ENCODE measurements around the gene DNAI7. TPM values are rescaled to one million over a fixed set of nuclear protein-coding genes. Genes with fewer than 3 reads are reported as not detected.

Gene DNAI7
- total RNA-seq, 1 donor from 2014 or later, result not detected

- no peak for DNase-seq (ENCODE audit: low read depth in 2 of 2)
Observed at GRCh38 chr12:25182765-25183164, 12.2 kb downstream of the DNAI7 start.

DNA sequence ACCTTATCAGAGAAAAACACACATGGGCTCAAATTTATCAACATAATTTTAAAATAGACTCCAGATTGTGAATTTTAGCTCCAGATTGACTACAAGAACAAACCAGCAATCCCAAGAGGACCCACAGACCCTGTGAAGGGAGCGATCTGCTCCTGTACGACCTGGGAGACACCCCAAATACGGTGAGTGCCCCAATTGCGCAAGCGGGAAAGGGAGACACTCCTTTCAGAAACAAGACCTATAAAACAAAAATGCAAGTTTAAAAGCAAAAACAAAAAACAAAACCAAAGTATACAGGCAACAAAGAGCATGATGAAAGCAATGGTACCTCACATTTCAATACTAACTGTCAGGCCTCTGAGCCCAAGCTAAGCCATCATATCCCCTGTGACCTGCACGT lies 32.1 kb downstream of the DNAI7 start:
- no peak for DNase-seq (ENCODE audit: low read depth in 2 of 2)

- DNase-seq (ENCODE audit: low read depth in 2 of 2), result no peak
Observed at GRCh38 chr12:25156061-25156460, 38.9 kb downstream of the DNAI7 start.

GRCh38 chr12:25155022-25155576 lies 39.9 kb downstream of the DNAI7 start:
- DNase-seq (ENCODE audit: low read depth in 2 of 2), result peak; percentile 5 to 27

- no peak for DNase-seq (ENCODE audit: low read depth in 2 of 2)
Observed at GRCh38 chr12:25152055-25152454, 42.9 kb downstream of the DNAI7 start.

DNA sequence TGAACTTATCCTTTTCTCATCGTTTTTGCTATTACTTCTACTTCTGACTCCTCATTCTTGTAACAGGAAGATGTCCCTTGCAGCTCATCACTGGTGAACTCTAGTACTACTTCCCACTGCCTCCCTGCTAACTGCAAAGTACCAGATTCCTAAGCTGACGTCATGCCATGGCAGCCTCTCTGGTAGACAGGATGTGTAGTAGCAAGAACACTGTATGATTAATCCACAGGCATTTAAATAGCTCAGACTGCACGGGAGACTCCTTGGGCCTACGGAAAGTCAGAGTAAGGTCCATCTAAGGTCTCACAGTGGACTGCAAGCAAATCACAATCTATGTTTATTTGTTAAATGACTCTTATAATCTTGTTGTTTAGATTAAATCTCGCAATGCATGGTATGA lies 43.5 kb downstream of the DNAI7 start:
- DNase-seq (ENCODE audit: low read depth in 2 of 2), result peak; percentile 28 to 85

DNA sequence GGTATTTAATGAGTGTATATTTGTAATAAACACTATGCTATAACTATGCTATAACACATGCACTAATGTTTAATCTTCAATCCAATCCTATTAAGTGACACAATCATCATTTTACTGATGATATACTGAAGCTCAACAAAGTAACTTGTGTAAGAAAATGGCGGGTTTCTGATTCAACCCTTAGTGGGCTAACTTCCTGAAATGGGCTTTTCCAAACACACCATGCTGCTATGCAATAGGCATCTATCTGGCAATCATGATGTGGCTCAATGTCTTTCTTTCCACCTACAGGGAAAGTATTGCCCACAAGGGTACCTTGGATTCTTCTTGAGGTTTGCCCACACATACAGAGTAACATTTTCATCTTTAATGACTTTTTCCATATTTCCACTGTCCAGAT lies 48.3 kb downstream of the DNAI7 start:
- DNase-seq (ENCODE audit: low read depth in 2 of 2), result no peak

GRCh38 chr12:25135531-25136154 lies 59.3 kb downstream of the DNAI7 start:
- DNase-seq (ENCODE audit: low read depth in 2 of 2), result no peak

DNA sequence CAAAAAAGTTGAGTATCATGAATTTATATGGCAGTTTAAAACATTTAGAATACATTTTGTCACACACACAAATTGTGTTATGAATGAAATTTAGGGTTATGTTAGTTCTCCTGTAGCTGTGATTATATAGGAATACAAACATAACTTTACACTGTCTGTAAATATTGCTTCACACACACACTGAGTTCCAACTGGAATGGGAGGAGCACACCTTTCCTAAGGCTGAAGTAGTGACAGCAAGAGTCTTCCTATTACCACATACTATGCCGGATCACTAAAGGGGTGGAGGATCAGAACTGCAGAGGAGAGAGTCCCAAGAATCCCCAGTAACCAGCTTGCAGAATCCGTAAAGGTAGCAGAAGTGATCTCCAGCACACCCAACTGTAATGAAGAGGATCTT lies 63.7 kb downstream of the DNAI7 start:
- no peak for DNase-seq (ENCODE audit: low read depth in 2 of 2)

DNA sequence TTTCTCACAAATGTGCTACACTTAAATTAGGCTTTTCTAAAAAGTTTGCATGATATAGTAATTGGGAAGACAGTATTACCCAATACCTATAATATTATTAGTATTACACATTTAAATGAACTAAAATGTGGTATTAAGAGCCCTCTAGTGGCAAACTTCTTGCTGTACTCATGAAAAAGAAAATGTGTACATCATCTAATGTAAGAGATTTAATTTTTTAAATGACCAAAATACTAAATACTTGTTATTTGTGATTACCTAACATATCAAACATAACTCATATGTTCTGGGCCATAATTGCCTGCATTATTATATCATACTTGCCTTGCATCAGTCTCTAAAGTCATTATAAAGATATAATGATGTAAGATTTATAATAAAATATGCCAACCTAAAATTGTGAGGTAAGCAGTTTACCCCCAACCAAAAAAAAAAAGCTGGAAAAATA lies 64.2 kb downstream of the DNAI7 start:
- DNase-seq (ENCODE audit: low read depth in 2 of 2), result peak; percentile 52 to 53

GRCh38 chr12:25126746-25127145 lies 68.2 kb downstream of the DNAI7 start:
- no peak for DNase-seq (ENCODE audit: low read depth in 2 of 2)

DNA sequence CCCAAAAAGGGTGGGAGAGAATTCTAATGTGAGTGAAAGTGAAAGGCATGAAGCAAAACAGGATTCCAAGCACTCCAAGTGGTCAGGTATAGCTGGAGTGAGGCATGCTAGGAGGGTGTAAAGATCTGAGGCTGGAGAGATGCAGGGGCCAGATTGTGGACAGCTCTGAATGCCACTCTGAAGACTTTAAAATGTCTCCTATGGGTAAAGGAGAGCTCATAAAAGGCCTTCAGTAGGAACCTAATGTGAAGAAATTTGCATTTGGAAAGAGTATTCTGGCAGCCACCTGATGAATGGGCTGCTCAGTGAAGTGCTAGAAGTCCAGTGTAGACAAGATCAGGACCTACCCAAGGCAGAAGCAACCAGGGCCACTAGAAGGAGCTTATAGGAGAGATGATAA lies 68.9 kb downstream of the DNAI7 start:
- DNase-seq (ENCODE audit: low read depth in 2 of 2), result no peak

DNA sequence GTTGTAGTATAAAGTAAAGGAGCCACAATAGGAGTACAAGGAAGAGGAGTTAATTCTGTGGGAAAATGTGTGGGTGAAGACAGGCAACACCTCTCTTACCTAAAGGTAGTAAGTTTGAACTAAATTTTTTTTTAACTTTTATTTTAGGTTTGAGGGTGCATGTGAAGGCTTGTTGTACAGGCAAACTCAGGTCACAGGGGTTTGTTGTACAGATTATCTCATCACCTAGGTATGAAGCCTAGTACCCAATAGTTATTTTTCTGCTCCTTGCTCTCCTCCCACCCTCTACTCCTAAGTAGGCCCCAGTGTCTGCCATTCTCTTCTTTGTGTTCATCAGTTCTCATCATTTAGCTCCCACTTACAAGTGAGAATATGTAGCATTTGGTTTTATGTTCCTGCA lies 70.5 kb downstream of the DNAI7 start:
- no peak for DNase-seq (ENCODE audit: low read depth in 2 of 2)

DNA sequence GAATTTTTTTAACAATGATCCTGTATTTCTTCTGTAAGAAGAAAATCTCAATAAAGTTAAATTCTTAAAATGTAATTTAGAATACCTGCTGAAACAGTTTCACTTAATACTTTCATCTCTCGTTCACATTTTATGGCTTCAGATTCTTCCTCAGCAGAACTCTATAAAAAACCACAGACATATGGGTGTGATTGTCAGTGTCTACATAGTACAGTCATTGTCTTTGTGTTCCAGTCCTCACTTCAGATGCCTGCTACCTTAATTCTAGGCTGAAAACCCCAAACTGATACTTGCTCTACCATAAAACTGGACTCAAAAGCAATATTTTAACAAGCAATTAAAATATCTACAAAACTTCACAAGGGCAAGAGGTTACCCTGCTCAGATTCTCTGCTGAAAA lies 71.8 kb downstream of the DNAI7 start:
- DNase-seq (ENCODE audit: low read depth in 2 of 2), result no peak

- DNase-seq (ENCODE audit: low read depth in 2 of 2), result no peak
Observed at GRCh38 chr12:25121916-25122315, 73.0 kb downstream of the DNAI7 start.

DNA sequence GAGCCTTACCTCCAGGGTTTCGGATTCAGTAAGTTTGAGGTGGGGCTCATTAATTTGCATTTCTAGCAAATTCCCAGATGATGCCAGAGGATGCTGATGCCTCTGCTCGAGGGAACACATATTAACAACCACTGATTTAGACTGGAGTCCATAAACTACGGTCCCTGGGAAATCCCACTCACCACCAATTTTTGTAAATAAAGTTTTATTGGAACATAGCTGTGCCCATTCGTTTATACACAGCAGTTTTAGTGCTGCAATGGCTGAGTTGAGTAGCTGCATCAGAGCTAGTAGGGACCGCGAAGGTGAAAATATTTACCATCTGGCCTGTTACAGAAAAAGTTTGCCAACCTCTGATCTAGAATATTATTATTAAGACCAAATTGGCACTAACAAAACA lies 73.8 kb downstream of the DNAI7 start:
- DNase-seq (ENCODE audit: low read depth in 2 of 2), result no peak

GRCh38 chr12:25119020-25119419 lies 75.9 kb downstream of the DNAI7 start:
- no peak for DNase-seq (ENCODE audit: low read depth in 2 of 2)

- DNase-seq (ENCODE audit: low read depth in 2 of 2), result no peak
Observed at GRCh38 chr12:25115677-25116076, 79.3 kb downstream of the DNAI7 start.

- DNase-seq (ENCODE audit: low read depth in 2 of 2), result no peak
Observed at GRCh38 chr12:25113651-25114050, 81.3 kb downstream of the DNAI7 start.

DNA sequence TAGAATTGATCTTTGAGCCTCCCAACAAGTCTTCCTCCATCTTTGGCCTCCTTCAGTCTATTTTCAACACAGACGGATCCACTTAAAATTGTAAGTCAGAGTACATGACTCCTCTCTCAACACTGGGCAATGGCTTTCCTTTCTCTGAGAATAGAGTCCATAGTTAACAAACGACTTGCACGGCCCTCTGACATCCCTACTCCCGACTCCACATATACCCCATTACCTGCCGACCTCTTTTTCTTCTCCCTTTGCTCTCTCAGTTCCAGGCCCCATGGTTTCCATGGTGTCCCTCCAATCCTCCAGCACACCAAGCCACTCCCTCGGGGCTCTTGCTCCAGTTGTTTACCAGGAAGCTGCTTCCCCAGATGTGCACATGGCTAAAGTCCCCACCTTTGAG lies 84.7 kb downstream of the DNAI7 start:
- DNase-seq (ENCODE audit: low read depth in 2 of 2), result no peak

- DNase-seq (ENCODE audit: low read depth in 2 of 2), result no peak
Observed at GRCh38 chr12:25107920-25108319, 87.0 kb downstream of the DNAI7 start.

- DNase-seq (ENCODE audit: low read depth in 2 of 2), result no peak
Observed at GRCh38 chr12:25106818-25107217, 88.1 kb downstream of the DNAI7 start.

DNA sequence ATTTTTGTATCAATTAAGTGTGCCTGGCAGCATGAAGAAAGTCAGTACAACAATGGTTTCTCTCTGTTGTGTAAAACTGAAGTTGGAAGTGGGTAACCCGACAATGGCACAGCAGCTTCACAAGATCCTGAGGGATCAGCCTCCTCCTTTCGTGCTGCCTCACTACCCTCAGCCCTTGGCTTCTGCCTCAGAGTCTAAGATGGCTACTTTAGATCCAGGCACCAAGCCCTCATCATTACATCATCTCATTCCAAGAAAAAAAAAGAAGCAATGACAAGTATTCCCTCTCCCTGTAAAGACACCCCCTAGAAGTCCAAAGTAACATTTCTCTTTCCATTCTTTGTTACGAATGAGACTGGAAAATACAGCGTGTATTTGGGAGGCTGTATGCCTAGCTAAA lies 92.6 kb downstream of the DNAI7 start:
- DNase-seq (ENCODE audit: low read depth in 2 of 2), result no peak

DNA sequence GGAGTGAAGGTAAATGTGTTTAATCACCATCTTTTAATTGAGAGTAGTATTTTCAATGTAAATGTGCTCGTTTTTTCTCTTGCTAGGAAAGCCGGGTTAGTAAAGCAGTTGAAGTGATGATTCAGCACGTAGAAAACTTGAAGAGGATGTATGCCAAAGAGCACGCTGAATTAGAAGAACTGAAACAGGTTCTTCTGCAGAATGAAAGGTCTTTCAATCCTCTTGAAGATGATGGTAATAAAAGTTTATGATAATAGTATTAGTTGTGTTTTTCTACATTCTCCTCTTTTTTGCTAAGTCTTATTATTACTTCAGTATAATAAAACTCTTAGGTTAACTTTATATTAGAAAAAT lies 93.9 kb downstream of the DNAI7 start:
- no peak for DNase-seq (ENCODE audit: low read depth in 2 of 2)
